ENCODE data around the gene DGKG. TPM values are rescaled to one million over a fixed set of nuclear protein-coding genes. Genes with fewer than 3 reads are reported as not detected.

The DGKG gene
- total and polyA plus RNA-seq, 4 donors, result 2.1 to 13.7 (median 8.0) TPM

- no peaks in the 10 kb centered on the region for H3K27me3 ChIP-seq (ENCODE audit: control insufficient read depth in 3 of 3, insufficient read depth in 3 of 3, low read length in 2 of 3)
- peaks cover 0 to 4% (median 0%) of the 10 kb centered on the region in 5 donors for H3K4me1 ChIP-seq (ENCODE audit: control insufficient read depth in 5 of 5, insufficient read depth in 5 of 5, low read length in 5 of 5)
- H3K36me3 ChIP-seq (ENCODE audit: control insufficient read depth in 4 of 4, insufficient read depth in 4 of 4, low read length in 4 of 4), result no peaks in the 10 kb centered on the region
- H3K9ac ChIP-seq (ENCODE audit: insufficient read depth in 1 of 2, low read length in 2 of 2), result no peak overlapping the region
- ATAC-seq (ENCODE audit: insufficient read depth, low FRiP score) (no peak), DNase-seq (no peak)
- H3K27ac ChIP-seq (ENCODE audit: low read depth in 1 of 2, low read length in 1 of 2), result peak overlapping the region in 1 of 2 donors; percentile 54
- no peak for TF ChIP-seq CTCF (IDR thresholded peaks at IDR 0.05; ENCODE audit: control extremely low read depth, extremely low read depth)
- 39 to 76% methylated on average over 6 of the region's 6 CpGs for whole genome bisulfite sequencing, 2 donors
- no peaks in the 10 kb centered on the region for H3K9me3 ChIP-seq (ENCODE audit: control insufficient read depth in 4 of 4, insufficient read depth in 3 of 4, low read length in 3 of 4)
- H3K4me3 ChIP-seq, result no peak overlapping the region
These were observed 20.3 kb upstream of the DGKG start for GRCh38 chr3:186382217-186382885.

GRCh38 chr3:186381424-186382216 lies 19.6 kb upstream of the DGKG start:
- H3K4me3 ChIP-seq, result no peak overlapping the region
- no peak for ATAC-seq (ENCODE audit: insufficient read depth, low FRiP score)
- TF ChIP-seq CTCF (IDR thresholded peaks at IDR 0.05; ENCODE audit: control extremely low read depth, extremely low read depth), result no peak
- no peak overlapping the region for H3K27ac ChIP-seq (ENCODE audit: low read depth in 1 of 2, low read length in 1 of 2)
- H3K36me3 ChIP-seq (ENCODE audit: control insufficient read depth in 4 of 4, insufficient read depth in 4 of 4, low read length in 4 of 4), result no peaks in the 10 kb centered on the region
- H3K9me3 ChIP-seq (ENCODE audit: control insufficient read depth in 4 of 4, insufficient read depth in 3 of 4, low read length in 3 of 4), result no peaks in the 10 kb centered on the region
- WGBS, 2 donors, result 48 to 78% methylated on average over 10 of the region's 10 CpGs
- peak; percentile 19 to 55 (median 45) for DNase-seq
- no peaks in the 10 kb centered on the region for H3K27me3 ChIP-seq (ENCODE audit: control insufficient read depth in 3 of 3, insufficient read depth in 3 of 3, low read length in 2 of 3)
- no peak overlapping the region for H3K9ac ChIP-seq (ENCODE audit: insufficient read depth in 1 of 2, low read length in 2 of 2)
- H3K4me1 ChIP-seq (ENCODE audit: control insufficient read depth in 5 of 5, insufficient read depth in 5 of 5, low read length in 5 of 5), result peaks cover 0 to 4% (median 0%) of the 10 kb centered on the region in 5 donors

- no peak overlapping the region for H3K4me3 ChIP-seq
- peaks cover 0 to 4% (median 0%) of the 10 kb centered on the region in 5 donors for H3K4me1 ChIP-seq (ENCODE audit: control insufficient read depth in 5 of 5, insufficient read depth in 5 of 5, low read length in 5 of 5)
- no peak for TF ChIP-seq CTCF (IDR thresholded peaks at IDR 0.05; ENCODE audit: control extremely low read depth, extremely low read depth)
- no peaks in the 10 kb centered on the region for H3K9me3 ChIP-seq (ENCODE audit: control insufficient read depth in 4 of 4, insufficient read depth in 3 of 4, low read length in 3 of 4)
- H3K27me3 ChIP-seq (ENCODE audit: control insufficient read depth in 3 of 3, insufficient read depth in 3 of 3, low read length in 2 of 3), result no peaks in the 10 kb centered on the region
- ATAC-seq (ENCODE audit: insufficient read depth, low FRiP score) (no peak), DNase-seq (no peak)
- H3K9ac ChIP-seq (ENCODE audit: insufficient read depth in 1 of 2, low read length in 2 of 2), result no peak overlapping the region
- WGBS, 2 donors, result 79 to 86% methylated on average over 8 of the region's 8 CpGs
- H3K36me3 ChIP-seq (ENCODE audit: control insufficient read depth in 4 of 4, insufficient read depth in 4 of 4, low read length in 4 of 4), result no peaks in the 10 kb centered on the region
- H3K27ac ChIP-seq (ENCODE audit: low read depth in 1 of 2, low read length in 1 of 2), result no peak overlapping the region
These were observed 18.8 kb upstream of the DGKG start for GRCh38 chr3:186380622-186381380.
